Panc1 (cell line): ENCODE measurements around the gene CDC42EP3. TPM values are rescaled to one million over a fixed set of nuclear protein-coding genes. Genes with fewer than 3 reads are reported as not detected.

Experiments used
- ATAC-seq: fragments of 200-7000 bp; cut with Tn5 transposase; 2 replicates; pipeline ENCODE4 v1.9.1; 2020; ENCODE audit warnings: mild to moderate bottlenecking, moderate library complexity
- BruUV-seq: library from RNA; stranded (reverse); fragments of 400-500 nt; replicated peaks from 2 replicates; lab custom pipeline; 2021; lab: Mats Ljungman, UMichigan
- CTCF ChIA-PET: fragments of 300-600 bp; sonication (Branson Sonifier 250); formaldehyde crosslinking; loops from one replicate; lab custom pipeline; 2022; ENCODE audit warnings: antibody characterized with exemption; lab: Charles Lee
- POLR2A ChIA-PET: fragments of 300-600 bp; sonication (Branson Sonifier 250); formaldehyde crosslinking; loops from one replicate; lab custom pipeline; 2022; ENCODE audit warnings: antibody characterized with exemption; lab: Charles Lee
- DNase-seq: peaks from one replicate; pipeline ENCODE4 v3.0.0-alpha.2; 2010; ENCODE audit warnings: low read depth, low spot score
- H3K27ac ChIP-seq: 2 replicates; pipeline ENCODE4 v1.5.1; 2011; ENCODE audit warnings: mild to moderate bottlenecking, low read length, inconsistent platforms
- H3K27me3 ChIP-seq: fragments of 200-500 bp; sonication (Bioruptor generic); 2 replicates; pipeline ENCODE4 v1.6.0; 2014; ENCODE audit warnings: low read length, inconsistent platforms; ENCODE audit not compliant: control insufficient read depth, insufficient read depth
- H3K36me3 ChIP-seq: fragments of 200-500 bp; sonication (Bioruptor generic); 2 replicates; pipeline ENCODE4 v1.5.1; 2014; ENCODE audit warnings: inconsistent platforms, mild to moderate bottlenecking, low read length, moderate library complexity; ENCODE audit not compliant: control insufficient read depth, insufficient read depth
- H3K4me1 ChIP-seq: 2 replicates; pipeline ENCODE4 v1.5.1; 2011; ENCODE audit warnings: inconsistent platforms, mild to moderate bottlenecking, low read length, moderate library complexity; ENCODE audit not compliant: control insufficient read depth, insufficient read depth
- H3K4me3 ChIP-seq, 2 experiments: 2 replicates each; pipeline ENCODE4 v1.5.1; 2011 to 2012; ENCODE audit warnings: low read depth in 2 of 2, low read length in 2 of 2, mild to moderate bottlenecking in 2 of 2, inconsistent platforms in 1 of 2, moderate library complexity in 1 of 2
- H3K9me3 ChIP-seq: fragments of 200-500 bp; sonication (Bioruptor generic); 2 replicates; pipeline ENCODE4 v1.5.1; 2014; ENCODE audit warnings: low read depth, mild to moderate bottlenecking, inconsistent platforms, low read length, moderate library complexity; ENCODE audit not compliant: control insufficient read depth, insufficient read depth
- CTCF ChIP-seq: fragments of 450-650 bp; IDR thresholded peaks from 2 replicates; pipeline ENCODE4 v1.5.1; 2017; ENCODE audit warnings: mild to moderate bottlenecking
- POLR2AphosphoS5 ChIP-seq: IDR thresholded peaks from 2 replicates; pipeline ENCODE4 v1.6.1; 2012; ENCODE audit warnings: mild to moderate bottlenecking, low read depth, low read length, moderate library complexity
- REST ChIP-seq, 2 experiments: IDR thresholded peaks; 2 replicates each; pipeline ENCODE4 v1.6.1; 2011 to 2012; ENCODE audit warnings: low read depth in 2 of 2, control low read depth in 1 of 2, low read length in 1 of 2, mild to moderate bottlenecking in 1 of 2, moderate library complexity in 1 of 2; ENCODE audit not compliant: insufficient read depth in 1 of 2
- SIN3A ChIP-seq: IDR thresholded peaks from 2 replicates; pipeline ENCODE4 v1.6.1; 2012; ENCODE audit warnings: low read depth, mild to moderate bottlenecking, low read length, moderate library complexity, borderline replicate concordance; ENCODE audit not compliant: insufficient read depth
- TCF7L2 ChIP-seq: IDR thresholded peaks from 2 replicates; pipeline ENCODE4 v1.6.1; 2011; ENCODE audit warnings: mild to moderate bottlenecking, low read depth, low read length, inconsistent platforms
- in situ Hi-C: cut with HindIII; loops from 2 replicates; pipeline ENCODE4 v1.10.0; 2016; ENCODE audit warnings: low sequenced_read_pairs, low pct_unique_long_range_greater_than_20kb
- intact Hi-C: fragments of 100-400 bp; cut with micrococcal nuclease; formaldehyde crosslinking; loops from one replicate; pipeline ENCODE4 v1.10.0; 2022; ENCODE audit not compliant: unreplicated experiment
- total RNA-seq: library from RNA; stranded (reverse); gene quantifications from one replicate; pipeline ENCODE4 v1.2.1, GENCODE V29; 2021; ENCODE audit not compliant: unreplicated experiment

Gene CDC42EP3
- total RNA-seq, 1 experiment from 2014 or later: 6.1 TPM

- ChIA-PET CTCF (no interaction called here), POLR2A (no interaction called here)
- intact Hi-C loops (no loop called here), in situ Hi-C loops (no loop called here)
- no TSS peak for BruUV-seq
- Histone ChIP-seq H3K4me3 (no peak overlapping the region), H3K9me3 (no peaks in the 10 kb centered on the region), H3K27me3 (no peaks in the 10 kb centered on the region), H3K27ac (no peak overlapping the region), H3K36me3 (no peaks in the 10 kb centered on the region), H3K4me1 (no peaks in the 10 kb centered on the region)
- ATAC-seq: no peak
- no peak for DNase-seq
- no peak for TF ChIP-seq POLR2AphosphoS5
- no peak for TF ChIP-seq TCF7L2
- no peak for TF ChIP-seq REST (IDR thresholded peaks at IDR 0.05; ENCODE audit: insufficient read depth in 1 of 2, low read depth in 2 of 2, low read length in 1 of 2)
- TF ChIP-seq SIN3A: no peak
- TF ChIP-seq CTCF: no peak
Measured at GRCh38 chr2:37616677-37617005, 54.8 kb downstream of the CDC42EP3 start.

- H3K4me3 ChIP-seq: no peak overlapping the region
- BruUV-seq: no TSS peak
- in situ Hi-C loops: no loop called here
- ChIA-PET CTCF (no interaction called here), POLR2A (no interaction called here)
- TF ChIP-seq TCF7L2 (no peak), REST (IDR thresholded peaks at IDR 0.05; ENCODE audit: insufficient read depth in 1 of 2, low read depth in 2 of 2, low read length in 1 of 2) (no peak), SIN3A (no peak), POLR2AphosphoS5 (no peak), CTCF (no peak)
- no peak for DNase-seq
- no peaks in the 10 kb centered on the region for H3K9me3 ChIP-seq
- no peaks in the 10 kb centered on the region for H3K4me1 ChIP-seq
- no peaks in the 10 kb centered on the region for H3K27me3 ChIP-seq
- no peak overlapping the region for H3K27ac ChIP-seq
- ATAC-seq: no peak
- no peaks in the 10 kb centered on the region for H3K36me3 ChIP-seq
- intact Hi-C loops: no loop called here
Measured at GRCh38 chr2:37615804-37616676, 55.4 kb downstream of the CDC42EP3 start.
